ENCODE data around the gene FAM222B.

Gene FAM222B

DNA sequence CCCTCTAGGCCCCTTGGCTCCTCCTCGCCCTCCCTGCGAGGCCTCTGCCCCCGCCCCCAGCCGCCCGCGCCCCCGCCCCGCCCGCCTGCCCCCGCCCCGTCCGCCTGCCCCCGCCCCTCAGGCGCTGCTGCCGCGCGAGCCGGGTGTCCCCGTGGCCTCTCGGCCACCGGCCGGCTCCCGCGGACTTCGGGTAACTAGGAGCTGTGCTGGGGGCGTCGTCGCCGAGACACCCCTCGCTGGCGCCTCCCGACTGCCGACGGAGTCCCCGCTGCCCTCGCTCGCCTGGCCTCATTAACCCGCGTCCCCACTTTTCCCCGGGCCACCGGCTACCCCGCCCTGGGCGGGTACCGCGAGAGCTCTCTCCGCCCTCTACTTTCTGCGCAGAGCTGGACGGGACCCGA is 116.4 kb downstream of the FAM222B start, which contains the start of gene TLCD1:
TLCD1 (minus strand) TSS at position 8 of the 401 bp plus-strand sequence. CDS start 136 bp downstream, outside the sequence.
- H3K27ac ChIP-seq, result peak within 1 kb of the TSS; percentile 99
- TF ChIP-seq, protein P1, sequence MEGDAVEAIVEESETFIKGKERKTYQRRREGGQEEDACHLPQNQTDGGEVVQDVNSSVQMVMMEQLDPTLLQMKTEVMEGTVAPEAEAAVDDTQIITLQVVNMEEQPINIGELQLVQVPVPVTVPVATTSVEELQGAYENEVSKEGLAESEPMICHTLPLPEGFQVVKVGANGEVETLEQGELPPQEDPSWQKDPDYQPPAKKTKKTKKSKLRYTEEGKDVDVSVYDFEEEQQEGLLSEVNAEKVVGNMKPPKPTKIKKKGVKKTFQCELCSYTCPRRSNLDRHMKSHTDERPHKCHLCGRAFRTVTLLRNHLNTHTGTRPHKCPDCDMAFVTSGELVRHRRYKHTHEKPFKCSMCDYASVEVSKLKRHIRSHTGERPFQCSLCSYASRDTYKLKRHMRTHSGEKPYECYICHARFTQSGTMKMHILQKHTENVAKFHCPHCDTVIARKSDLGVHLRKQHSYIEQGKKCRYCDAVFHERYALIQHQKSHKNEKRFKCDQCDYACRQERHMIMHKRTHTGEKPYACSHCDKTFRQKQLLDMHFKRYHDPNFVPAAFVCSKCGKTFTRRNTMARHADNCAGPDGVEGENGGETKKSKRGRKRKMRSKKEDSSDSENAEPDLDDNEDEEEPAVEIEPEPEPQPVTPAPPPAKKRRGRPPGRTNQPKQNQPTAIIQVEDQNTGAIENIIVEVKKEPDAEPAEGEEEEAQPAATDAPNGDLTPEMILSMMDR (IDR thresholded peaks at IDR 0.05), result no peak
- TF ChIP-seq ZFX (IDR thresholded peaks at IDR 0.05; ENCODE audit: borderline replicate concordance), result no peak

DNA sequence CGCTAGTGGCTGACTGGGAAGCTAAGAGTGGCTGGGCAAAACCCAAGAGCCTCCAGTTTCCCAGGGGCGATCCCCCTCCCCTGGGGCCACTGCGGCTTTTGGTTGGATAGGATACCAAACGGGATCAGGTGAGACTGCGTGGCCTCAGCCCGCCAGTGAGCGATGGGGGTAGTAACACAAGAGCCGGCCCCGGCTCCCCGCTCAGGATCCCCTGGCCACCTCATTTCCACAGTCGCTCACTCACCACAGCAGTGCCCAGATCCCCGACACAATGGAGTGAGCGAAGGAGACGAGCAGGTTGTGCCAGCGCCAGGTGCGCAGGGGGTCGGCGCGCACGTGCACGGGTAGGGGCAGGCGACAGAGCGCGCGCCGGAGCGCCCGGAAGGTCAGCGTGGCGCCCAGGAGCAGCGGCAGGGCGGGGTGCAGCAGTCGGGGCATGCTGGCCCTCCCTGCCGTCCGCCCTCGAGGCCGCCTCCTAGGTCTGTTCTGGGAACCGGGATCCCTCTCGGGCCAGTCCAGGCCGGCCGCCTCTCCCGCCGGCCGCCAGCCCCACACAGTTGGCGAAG is 116.8 kb downstream of the FAM222B start:
- peak overlapping the region; percentile 99 for H3K27ac ChIP-seq
- TF ChIP-seq, protein P1 (IDR thresholded peaks at IDR 0.05), result no peak
- no peak for TF ChIP-seq ZFX (IDR thresholded peaks at IDR 0.05; ENCODE audit: borderline replicate concordance)

DNA sequence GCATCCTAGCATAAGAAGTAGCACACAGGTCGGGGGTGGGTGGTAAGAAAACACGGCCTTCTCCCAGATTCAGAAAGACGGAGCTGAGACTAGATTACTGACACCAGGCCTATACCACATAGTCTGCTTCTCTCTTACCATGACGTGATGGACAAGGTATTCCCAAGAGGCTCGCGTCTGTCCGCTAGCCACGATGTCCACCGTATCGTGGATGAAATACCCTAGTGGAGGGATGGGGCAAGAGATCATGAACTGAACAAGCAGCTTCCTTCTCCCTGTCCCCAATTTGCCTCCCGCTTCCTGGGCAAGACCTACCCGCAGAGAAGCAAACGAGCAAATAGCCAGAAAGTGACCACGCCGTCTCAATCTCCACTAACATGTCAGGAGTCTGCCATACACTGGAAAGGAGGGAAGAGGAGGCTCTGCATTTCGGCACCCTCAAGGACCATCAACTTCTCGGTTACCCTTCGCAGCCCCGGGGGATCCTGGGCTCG is 117.4 kb downstream of the FAM222B start:
- TF ChIP-seq, protein P1 (IDR thresholded peaks at IDR 0.05), result no peak
- TF ChIP-seq ZFX (IDR thresholded peaks at IDR 0.05; ENCODE audit: borderline replicate concordance), result no peak
- peak overlapping the region; percentile 99 for H3K27ac ChIP-seq

DNA sequence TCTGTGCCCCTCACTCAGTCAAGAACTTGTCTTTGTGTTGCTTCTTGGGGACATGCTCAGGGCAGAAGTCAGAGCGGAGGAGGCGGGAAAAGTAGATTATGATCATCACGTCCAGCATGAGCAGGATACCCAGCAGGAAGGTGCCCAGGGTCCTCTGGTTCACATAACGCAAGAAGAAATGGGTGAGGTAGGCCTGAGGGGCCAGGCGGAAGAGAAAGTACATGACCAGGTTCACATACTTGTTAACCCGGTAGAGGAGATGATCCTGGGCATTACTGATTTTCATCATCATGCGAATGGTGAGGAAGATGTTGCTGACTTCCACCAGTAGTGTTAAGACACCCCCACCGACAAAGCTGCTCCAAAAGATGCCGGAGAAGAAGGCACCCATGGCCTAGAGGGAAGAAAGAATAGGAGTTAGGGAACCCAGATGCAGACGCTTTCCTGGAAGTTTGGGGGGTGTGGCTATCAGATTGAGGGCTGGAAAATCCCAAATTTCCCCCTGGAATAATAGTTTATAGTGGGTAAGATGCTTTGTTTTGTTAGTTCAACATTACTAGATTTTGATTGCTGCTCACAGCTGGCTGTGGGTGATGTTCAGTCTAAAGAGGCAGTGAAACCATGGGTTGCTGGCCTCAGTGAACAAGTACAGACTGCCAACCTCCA is 118.0 kb downstream of the FAM222B start:
- peak overlapping the region; percentile 99 for H3K27ac ChIP-seq
- TF ChIP-seq, protein P1 (IDR thresholded peaks at IDR 0.05), result no peak
- no peak for TF ChIP-seq ZFX (IDR thresholded peaks at IDR 0.05; ENCODE audit: borderline replicate concordance)

DNA sequence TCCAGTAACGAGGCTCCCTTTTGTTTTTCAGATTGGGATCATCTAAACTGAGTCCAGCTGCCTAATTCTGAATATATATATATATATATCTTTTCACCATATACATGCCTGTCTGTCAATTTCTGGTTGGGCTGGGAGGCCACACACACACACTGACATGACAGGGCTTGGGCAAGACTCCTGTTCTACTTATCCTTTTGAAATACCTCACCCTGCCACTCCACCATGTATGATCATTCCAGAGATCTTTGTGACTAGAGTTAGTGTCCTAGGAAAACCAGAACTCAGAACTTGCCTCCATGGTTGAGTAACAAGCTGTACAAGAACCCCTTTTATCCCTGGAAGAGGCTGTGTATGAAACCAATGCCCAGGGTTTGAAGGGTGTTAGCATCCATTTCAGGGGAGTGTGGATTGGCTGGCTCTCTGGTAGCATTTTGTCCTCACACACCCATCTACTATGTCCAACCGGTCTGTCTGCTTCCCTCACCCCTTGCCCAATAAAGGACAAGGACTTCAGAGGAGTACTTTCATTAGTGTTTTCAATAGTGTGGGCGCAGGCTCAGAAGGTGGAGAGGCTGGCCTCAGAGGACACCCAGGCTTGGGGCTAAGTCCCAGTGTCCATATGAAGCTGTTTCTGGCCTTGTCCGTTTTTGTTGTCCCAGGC is 118.6 kb downstream of the FAM222B start:
- H3K27ac ChIP-seq, result peak overlapping the region; percentile 99

DNA sequence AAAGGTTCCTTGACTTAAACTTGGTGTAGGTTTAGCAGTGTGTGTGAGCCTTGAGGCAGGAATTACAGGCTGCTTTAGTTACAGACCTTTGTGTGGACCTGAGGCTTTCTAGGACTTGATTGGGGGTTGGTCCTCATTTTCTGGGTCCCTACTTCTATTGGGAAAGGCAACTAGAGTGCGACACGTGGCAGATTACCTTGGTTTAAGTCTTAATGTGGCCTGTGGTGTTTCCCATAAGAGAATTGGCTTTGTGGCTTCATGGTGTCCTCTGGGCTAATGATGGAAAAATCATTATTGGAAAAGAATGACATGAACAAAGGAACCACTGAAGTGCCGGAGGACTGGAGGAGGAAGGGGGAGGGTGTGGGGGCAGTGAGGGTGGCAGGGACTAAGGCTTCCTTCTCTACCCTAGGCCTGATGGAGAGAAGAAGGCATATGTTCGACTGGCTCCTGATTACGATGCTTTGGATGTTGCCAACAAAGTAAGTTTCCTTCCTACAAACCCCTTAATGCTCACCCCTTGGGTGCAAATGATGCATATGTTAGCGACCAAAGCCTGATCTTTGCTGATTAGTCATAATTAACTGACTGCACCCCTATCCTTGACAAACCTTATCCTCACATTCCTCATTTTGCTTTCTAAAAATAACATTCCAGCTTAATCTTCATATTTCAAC is 119.3 kb downstream of the FAM222B start:
- peak overlapping the region; percentile 99 for H3K27ac ChIP-seq
- no peak for TF ChIP-seq ZFX (IDR thresholded peaks at IDR 0.05; ENCODE audit: borderline replicate concordance)
- TF ChIP-seq, protein P1 (IDR thresholded peaks at IDR 0.05), result no peak

DNA sequence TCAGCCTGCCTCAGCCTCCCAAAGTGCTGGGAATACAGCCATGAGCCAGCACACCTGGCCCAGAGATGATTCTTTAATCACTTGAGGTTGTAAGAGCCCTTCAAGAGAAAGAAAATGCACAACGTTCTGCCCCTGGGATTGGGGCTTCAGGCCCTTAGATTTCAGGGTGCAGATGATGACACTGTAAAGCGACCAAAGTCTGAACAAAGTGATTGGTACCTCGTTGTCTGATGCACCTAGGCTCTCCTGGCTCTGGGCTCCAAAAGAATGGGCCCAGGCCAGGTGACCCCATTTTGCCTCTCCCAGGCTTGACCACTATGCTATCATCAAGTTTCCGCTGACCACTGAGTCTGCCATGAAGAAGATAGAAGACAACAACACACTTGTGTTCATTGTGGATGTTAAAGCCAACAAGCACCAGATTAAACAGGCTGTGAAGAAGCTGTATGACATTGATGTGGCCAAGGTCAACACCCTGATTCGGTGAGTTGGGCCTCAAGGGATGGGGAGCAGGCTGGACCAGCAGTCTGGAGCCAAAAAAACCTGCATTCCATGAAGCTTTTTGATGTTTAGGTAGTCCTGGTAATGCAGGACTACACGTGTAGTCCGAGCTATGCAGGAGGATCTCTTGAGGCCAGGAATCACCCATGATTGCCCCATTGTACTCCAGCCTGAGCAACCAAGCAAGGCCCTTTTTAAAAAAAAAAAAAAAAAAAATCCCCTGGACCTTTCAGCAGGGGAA is 120.0 kb downstream of the FAM222B start:
- peak overlapping the region; percentile 99 for H3K27ac ChIP-seq
- TF ChIP-seq, protein P1 (IDR thresholded peaks at IDR 0.05), result no peak
- no peak for TF ChIP-seq ZFX (IDR thresholded peaks at IDR 0.05; ENCODE audit: borderline replicate concordance)

DNA sequence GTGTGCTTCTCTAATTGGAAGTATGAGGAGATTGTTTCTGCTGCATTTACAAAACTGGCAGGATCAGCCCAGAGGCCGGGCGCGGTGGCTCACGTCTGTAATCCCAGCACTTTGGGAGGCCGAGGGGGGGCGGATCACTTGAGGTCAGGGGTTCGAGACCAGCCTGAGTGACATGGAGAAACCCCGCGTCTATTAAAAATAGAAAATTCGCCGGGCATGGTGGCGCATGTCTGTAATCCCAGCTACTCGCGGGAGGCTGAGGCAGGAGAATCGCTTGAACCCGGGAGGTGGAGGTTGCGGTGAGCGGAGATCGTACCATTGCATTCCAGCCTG is 121.6 kb downstream of the FAM222B start:
- peak overlapping the region; percentile 99 for H3K27ac ChIP-seq
